ENCODE data around the gene NRXN3.

GRCh38 chr14:78746086-78746595 is 576.0 kb downstream of the NRXN3 start:
- no peak for TF ChIP-seq EZH2 (IDR thresholded peaks at IDR 0.05; ENCODE audit: insufficient read depth, poor library complexity, severe bottlenecking)
- TF ChIP-seq EZH2phosphoT487 (IDR thresholded peaks at IDR 0.05; ENCODE audit: insufficient read depth, low read depth), result no peak
